Fibroblast of lung (primary cell): ENCODE measurements around the gene JUP. TPM values are rescaled to one million over a fixed set of nuclear protein-coding genes. Genes with fewer than 3 reads are reported as not detected.

ENCODE experiments used
- DNase-seq, 2 donors: peaks; one replicate each; pipeline versions ENCODE4 v3.0.0 to v3.0.0-alpha.2; 2010; ENCODE audit warnings: low read depth in 2 of 2
- H2AFZ ChIP-seq: 2 replicates; pipeline ENCODE4 v1.5.1; 2012; ENCODE audit warnings: low read length, control low read depth, inconsistent platforms
- H3K27ac ChIP-seq: 2 replicates; pipeline ENCODE4 v1.5.1; 2011; ENCODE audit warnings: low read length, control low read depth; ENCODE audit not compliant: insufficient read depth
- H3K27me3 ChIP-seq: 2 replicates; pipeline ENCODE4 v1.5.1; 2011; ENCODE audit warnings: mild to moderate bottlenecking, low read length; ENCODE audit not compliant: control insufficient read depth, insufficient read depth
- H3K36me3 ChIP-seq: 2 replicates; pipeline ENCODE4 v1.5.1; 2011; ENCODE audit warnings: low read length; ENCODE audit not compliant: control insufficient read depth, insufficient read depth
- H3K4me1 ChIP-seq: 2 replicates; pipeline ENCODE4 v1.5.1; 2011; ENCODE audit warnings: low read length; ENCODE audit not compliant: control insufficient read depth, insufficient read depth; ENCODE audit errors: extremely low read depth
- H3K4me2 ChIP-seq: 2 replicates; pipeline ENCODE4 v1.5.1; 2011; ENCODE audit warnings: low read length, control low read depth; ENCODE audit not compliant: insufficient read depth; ENCODE audit errors: extremely low read depth
- H3K4me3 ChIP-seq, 4 experiments: fragments of 200-600 bp in 1 of 4; sonication (generic) in 1 of 4; replicated peaks in 1 of 4; 2 replicates each; pipeline ENCODE4 v1.5.1; 2011 to 2016; ENCODE audit warnings: low read length in 4 of 4, low read depth in 3 of 4, mild to moderate bottlenecking in 3 of 4, control low read depth in 2 of 4, inconsistent platforms in 1 of 4, mixed read lengths in 1 of 4; ENCODE audit not compliant: insufficient read depth in 1 of 4; ENCODE audit errors: control extremely low read depth in 1 of 4
- H3K79me2 ChIP-seq: 2 replicates; pipeline ENCODE4 v1.5.1; 2012; ENCODE audit warnings: mild to moderate bottlenecking, low read length, inconsistent platforms; ENCODE audit not compliant: control insufficient read depth, insufficient read depth
- H3K9ac ChIP-seq: 2 replicates; pipeline ENCODE4 v1.5.1; 2011; ENCODE audit warnings: mild to moderate bottlenecking, low read length, control low read depth; ENCODE audit not compliant: insufficient read depth
- H3K9me3 ChIP-seq: 2 replicates; pipeline ENCODE4 v1.5.1; 2012; ENCODE audit warnings: low read depth, low read length; ENCODE audit not compliant: control insufficient read depth, insufficient read depth
- H4K20me1 ChIP-seq: 2 replicates; pipeline ENCODE4 v1.5.1; 2011; ENCODE audit warnings: low read length; ENCODE audit not compliant: control insufficient read depth, insufficient read depth; ENCODE audit errors: extremely low read depth
- CTCF ChIP-seq, 2 donors: IDR thresholded peaks in 1 of 2; conservative IDR thresholded peaks in 1 of 2; 1 replicate in 1 of 2; 2 replicates in 1 of 2; pipeline ENCODE4 v1.5.1; 2011 to 2012; ENCODE audit warnings: low read length in 2 of 2, control low read depth in 1 of 2, inconsistent platforms in 1 of 2, low read depth in 1 of 2, mild to moderate bottlenecking in 1 of 2
- EZH2 ChIP-seq: IDR thresholded peaks from 2 replicates; pipeline ENCODE4 v1.5.1; 2012; ENCODE audit warnings: low read length, control low read depth, mild to moderate bottlenecking; ENCODE audit errors: missing control alignments
- polyA plus RNA-seq, 2 donors: library from polyadenylated mRNA; depleted of rRNA in 1 of 2; stranded (reverse) in 1 of 2; unstranded in 1 of 2; fragments of >200 nt; gene quantifications; 2 replicates each; pipeline ENCODE4 v1.2.1, GENCODE V29; 2011 to 2012; ENCODE audit warnings: missing spikeins in 1 of 2
- total RNA-seq: library from RNA; depleted of rRNA; stranded (reverse); fragments of >200 nt; gene quantifications from 2 replicates; pipeline ENCODE4 v1.2.1, GENCODE V29; 2014

JUP gene
- total and polyA plus RNA-seq, 2 donors (not counting 1 experiment from before 2014, with no cell fraction given): 3.2 to 13.2 TPM

DNA sequence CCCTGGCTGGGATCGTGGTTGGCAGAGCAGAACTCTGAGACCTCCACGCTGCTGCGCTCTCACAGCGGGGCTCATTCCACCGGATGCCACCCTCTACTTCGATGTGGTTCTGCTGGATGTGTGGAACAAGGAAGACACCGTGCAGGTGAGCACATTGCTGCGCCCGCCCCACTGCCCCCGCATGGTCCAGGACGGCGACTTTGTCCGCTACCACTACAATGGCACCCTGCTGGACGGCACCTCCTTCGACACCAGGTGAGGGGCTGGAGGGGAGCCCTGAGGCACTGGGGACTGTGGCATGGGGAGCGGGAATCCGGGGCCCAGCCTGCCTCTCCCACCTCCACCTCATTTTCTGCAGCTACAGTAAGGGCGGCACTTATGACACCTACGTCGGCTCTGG lies 31.5 kb upstream of the JUP start:
- H2AFZ ChIP-seq: no peak overlapping the region
- H3K4me1 ChIP-seq: peaks cover 6% of the 10 kb centered on the region
- no peak for DNase-seq
- no peak overlapping the region for H3K27ac ChIP-seq
- H3K4me3 ChIP-seq: no peak overlapping the region
- H3K9ac ChIP-seq: no peak overlapping the region
- TF ChIP-seq EZH2: no peak
- TF ChIP-seq CTCF (conservative IDR thresholded peaks at IDR 0.05 in 1 of 2, IDR thresholded peaks at IDR 0.05 in 1 of 2; ENCODE audit: low read depth in 1 of 2, low read length in 2 of 2): no peak
- H3K9me3 ChIP-seq: no peaks in the 10 kb centered on the region
- peaks cover 35% of the 10 kb centered on the region for H3K79me2 ChIP-seq
- H3K36me3 ChIP-seq: peaks cover 28% of the 10 kb centered on the region
- H4K20me1 ChIP-seq: no peaks in the 10 kb centered on the region
- H3K4me2 ChIP-seq: no peak overlapping the region
- H3K27me3 ChIP-seq: no peaks in the 10 kb centered on the region

- no peak overlapping the region for H3K4me2 ChIP-seq
- no peaks in the 10 kb centered on the region for H3K27me3 ChIP-seq
- H3K79me2 ChIP-seq: peaks cover 37% of the 10 kb centered on the region
- H3K9me3 ChIP-seq: no peaks in the 10 kb centered on the region
- H3K4me1 ChIP-seq: peaks cover 6% of the 10 kb centered on the region
- no peak overlapping the region for H3K9ac ChIP-seq
- no peaks in the 10 kb centered on the region for H4K20me1 ChIP-seq
- TF ChIP-seq EZH2: no peak
- TF ChIP-seq CTCF (conservative IDR thresholded peaks at IDR 0.05 in 1 of 2, IDR thresholded peaks at IDR 0.05 in 1 of 2; ENCODE audit: low read depth in 1 of 2, low read length in 2 of 2): no peak
- H3K27ac ChIP-seq: no peak overlapping the region
- no peak overlapping the region for H3K4me3 ChIP-seq
- no peak for DNase-seq
- H3K36me3 ChIP-seq: peaks cover 25% of the 10 kb centered on the region
- H2AFZ ChIP-seq: no peak overlapping the region
Observed at GRCh38 chr17:41816637-41817320, 30.3 kb upstream of the JUP start.

DNA sequence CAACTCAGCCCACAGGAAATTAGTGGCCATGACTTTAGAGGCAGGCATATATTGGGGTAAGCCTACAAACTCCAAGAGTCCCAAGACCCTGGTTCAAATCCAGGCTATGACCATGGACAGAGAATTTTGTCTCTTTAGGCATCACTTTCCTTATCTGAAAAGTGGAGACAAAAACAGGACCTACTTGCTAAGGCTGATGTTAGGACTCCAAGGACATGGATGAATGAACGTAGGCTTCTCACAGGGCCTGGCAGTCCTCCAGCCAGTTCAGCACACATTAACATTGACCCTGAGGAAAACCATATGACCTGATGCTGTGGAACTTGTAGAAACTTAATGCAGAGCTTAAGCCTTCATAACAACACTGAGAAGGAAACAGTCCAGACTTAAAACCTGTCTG lies 27.7 kb upstream of the JUP start:
- H3K9ac ChIP-seq: no peak overlapping the region

More for the DNA sequence above, 27.7 kb upstream of the JUP start:
- peak overlapping the region; percentile 77 for H3K27ac ChIP-seq
- TF ChIP-seq CTCF (conservative IDR thresholded peaks at IDR 0.05 in 1 of 2, IDR thresholded peaks at IDR 0.05 in 1 of 2; ENCODE audit: low read depth in 1 of 2, low read length in 2 of 2): no peak
- no peak for TF ChIP-seq EZH2
- no peaks in the 10 kb centered on the region for H4K20me1 ChIP-seq
- H3K4me1 ChIP-seq: peaks cover 14% of the 10 kb centered on the region
- H2AFZ ChIP-seq: no peak overlapping the region
- DNase-seq: peak; percentile 29 to 52
- peak overlapping the region; percentile 89 to 99 (median 94) for H3K4me3 ChIP-seq
- peaks cover 47% of the 10 kb centered on the region for H3K79me2 ChIP-seq
- no peaks in the 10 kb centered on the region for H3K27me3 ChIP-seq
- H3K36me3 ChIP-seq: peaks cover 16% of the 10 kb centered on the region
- no peaks in the 10 kb centered on the region for H3K9me3 ChIP-seq
- peak overlapping the region; percentile 91 for H3K4me2 ChIP-seq
